A549 (cell line): ENCODE data around the gene CELSR1. TPM values are rescaled to one million over a fixed set of nuclear protein-coding genes. Genes with fewer than 3 reads are reported as not detected.

Experiments used
- ATAC-seq, 2 experiments: fragments of 200-7000 bp in 1 of 2; fragments of >200 bp in 1 of 2; cut with Nextera tagmentation in 1 of 2; cut with Tn5 transposase in 1 of 2; 3 replicates each; pipeline versions ENCODE4 v1.8.0 to v1.9.1; 2018 to 2020; ENCODE audit warnings: mild to moderate bottlenecking in 1 of 2, moderate library complexity in 1 of 2
- CTCF ChIA-PET: fragments of 300-600 bp; sonication (Branson Sonifier 250); formaldehyde crosslinking; extraction: SDS; loops from one replicate; lab custom pipeline; 2021; ENCODE audit warnings: antibody characterized with exemption, inconsistent platforms; lab: Yijun Ruan, JAX
- POLR2A ChIA-PET: fragments of 350-600 bp; formaldehyde crosslinking; extraction: SDS; loops from one replicate; lab custom pipeline; 2021; ENCODE audit warnings: antibody characterized with exemption, inconsistent platforms; lab: Yijun Ruan, JAX
- DNase-seq, 2 experiments: peaks; one replicate each; pipeline versions ENCODE4 v3.0.0 to v3.0.0-alpha.2; 2011 to 2016; ENCODE audit warnings: low read depth in 1 of 2, low spot score in 1 of 2
- FAIRE-seq: peaks from 2 replicates; lab custom pipeline; 2011; peaks lifted over from hg19 to GRCh38; lab: Jason Lieb, UNC
- H3K27ac ChIP-seq, 2 experiments: fragments of >200 bp; sonication (Bioruptor Twin); formaldehyde crosslinking; 3 replicates each; pipeline ENCODE4 v1.5.1; 2016 to 2017
- H3K4me1 ChIP-seq: fragments of >200 bp; sonication (Bioruptor Twin); formaldehyde crosslinking; 3 replicates; pipeline ENCODE4 v1.6.1; 2016
- H3K4me2 ChIP-seq: fragments of >200 bp; sonication (Bioruptor Twin); formaldehyde crosslinking; 3 replicates; pipeline ENCODE4 v1.6.1; 2016
- H3K4me3 ChIP-seq: fragments of >200 bp; sonication (Bioruptor Twin); formaldehyde crosslinking; 3 replicates; pipeline ENCODE4 v1.5.1; 2016
- H3K9me3 ChIP-seq: fragments of >200 bp; sonication (Bioruptor Twin); formaldehyde crosslinking; 3 replicates; pipeline ENCODE4 v1.6.1; 2016
- CBX2 ChIP-seq: fragments of 200-600 bp; sonication (generic); IDR thresholded peaks from 2 replicates; pipeline ENCODE4 v1.6.1; 2016; ENCODE audit warnings: low read depth, mild to moderate bottlenecking, borderline replicate concordance
- CEBPB ChIP-seq, 2 experiments: fragments of >200 bp in 1 of 2; sonication (Bioruptor Twin) in 1 of 2; formaldehyde crosslinking in 1 of 2; IDR thresholded peaks; 2 replicates each; pipeline ENCODE4 v1.6.1; 2012 to 2016
- EHF ChIP-seq: fragments of 250-450 bp; sonication (Bioruptor Pico); IDR thresholded peaks from 2 replicates; pipeline ENCODE4 v1.5.0; 2020; ENCODE audit warnings: mild to moderate bottlenecking
- ESRRA ChIP-seq: fragments of 150-350 bp; IDR thresholded peaks from 2 replicates; pipeline ENCODE4 v1.6.1; 2014; ENCODE audit warnings: mild to moderate bottlenecking, low read length, borderline replicate concordance
- FOSB ChIP-seq: fragments of 250-450 bp; sonication (Bioruptor Pico); IDR thresholded peaks from 2 replicates; pipeline ENCODE4 v1.5.0; 2020; ENCODE audit warnings: mild to moderate bottlenecking, moderate library complexity
- FOXS1 ChIP-seq: fragments of 250-450 bp; sonication (Bioruptor Pico); IDR thresholded peaks from 2 replicates; pipeline ENCODE4 v1.5.0; 2020; ENCODE audit warnings: mild to moderate bottlenecking, moderate library complexity
- GATA3 ChIP-seq: IDR thresholded peaks from 2 replicates; pipeline ENCODE4 v1.6.1; 2012; ENCODE audit warnings: borderline replicate concordance
- HDAC2 ChIP-seq: fragments of 200-600 bp; sonication (generic); IDR thresholded peaks from 2 replicates; pipeline ENCODE4 v1.6.1; 2016
- HOXB13 ChIP-seq: fragments of 250-450 bp; sonication (Bioruptor Pico); IDR thresholded peaks from 2 replicates; pipeline ENCODE4 v1.5.0; 2020; ENCODE audit warnings: low read depth, mild to moderate bottlenecking, moderate library complexity
- JUN ChIP-seq, 2 experiments: fragments of >200 bp; sonication (Bioruptor Twin); formaldehyde crosslinking; IDR thresholded peaks; 2 replicates in 1 of 2; 3 replicates in 1 of 2; pipeline ENCODE4 v1.6.1; 2016 to 2017
- JUNB ChIP-seq: fragments of >200 bp; sonication (Bioruptor Twin); formaldehyde crosslinking; IDR thresholded peaks from 2 replicates; pipeline ENCODE4 v1.6.1; 2016
- NFE2L2 ChIP-seq: fragments of 150-350 bp; conservative IDR thresholded peaks from 2 replicates; pipeline ENCODE4 v1.6.1; 2014; ENCODE audit warnings: low read length
- PHF8 ChIP-seq: fragments of 200-600 bp; sonication (generic); IDR thresholded peaks from 2 replicates; pipeline ENCODE4 v1.6.1; 2016; ENCODE audit warnings: low read depth, mild to moderate bottlenecking, antibody characterized with exemption, moderate library complexity, borderline replicate concordance
- POLR2A ChIP-seq: IDR thresholded peaks from 2 replicates; pipeline ENCODE4 v1.6.1; 2012; ENCODE audit warnings: mild to moderate bottlenecking, low read length
- RAD21 ChIP-seq, 2 experiments: fragments of >200 bp in 1 of 2; sonication (Bioruptor Twin) in 1 of 2; formaldehyde crosslinking in 1 of 2; IDR thresholded peaks in 1 of 2; conservative IDR thresholded peaks in 1 of 2; 2 replicates in 1 of 2; 3 replicates in 1 of 2; pipeline ENCODE4 v1.6.1; 2012 to 2018; ENCODE audit warnings: inconsistent platforms in 1 of 2
- RFX5 ChIP-seq: fragments of 450-650 bp; IDR thresholded peaks from 2 replicates; pipeline ENCODE4 v1.7.1; 2014; ENCODE audit warnings: antibody characterized with exemption, mild to moderate bottlenecking, moderate library complexity
- TFCP2L1 ChIP-seq: fragments of 250-450 bp; sonication (Bioruptor Pico); IDR thresholded peaks from 2 replicates; pipeline ENCODE4 v1.5.0; 2021; ENCODE audit warnings: mild to moderate bottlenecking
- ZSCAN20 ChIP-seq: fragments of 250-450 bp; sonication (Bioruptor Pico); IDR thresholded peaks from 2 replicates; pipeline ENCODE4 v1.8.0; 2022; ENCODE audit warnings: mild to moderate bottlenecking, moderate library complexity
- WGBS: methylation state at CpG from one replicate; pipeline ENCODE4 v1.1.6; 2017; ENCODE audit errors: missing lambda C conversion rate; 5-methylcytosine and 5-hydroxymethylcytosine counted together
- polyA plus RNA-seq, 4 experiments: library from polyadenylated mRNA; depleted of rRNA in 3 of 4; stranded (reverse); fragments of >200 nt; fragmentation: RNase III in 1 of 4; extraction: RNeasy Plus Mini Kit Qiagen cat#74134 plus additional on column Dnase treatment in 1 of 4; gene quantifications; 2 replicates in 3 of 4; 3 replicates in 1 of 4; pipeline ENCODE4 v1.2.3, GENCODE V29; 2011 to 2017
- TF ChIP-seq, protein P1 (sequence below): fragments of >200 bp; sonication (Bioruptor Twin); formaldehyde crosslinking; IDR thresholded peaks from 3 replicates; pipeline ENCODE4 v1.5.1; 2016
- TF ChIP-seq, protein P2 (sequence below): fragments of 250-450 bp; sonication (Bioruptor Pico); IDR thresholded peaks from 2 replicates; pipeline ENCODE4 v1.5.0; 2020; ENCODE audit warnings: low read depth, mild to moderate bottlenecking, moderate library complexity
- TF ChIP-seq, protein P3 (sequence below): fragments of 150-350 bp; IDR thresholded peaks from 2 replicates; pipeline ENCODE4 v1.6.1; 2014; ENCODE audit warnings: low read depth, mild to moderate bottlenecking, low read length
- TF ChIP-seq, protein P4 (sequence below): fragments of 200-600 bp; sonication (generic); IDR thresholded peaks from 2 replicates; pipeline ENCODE4 v1.6.1; 2016; ENCODE audit warnings: antibody characterized with exemption, mild to moderate bottlenecking, moderate library complexity
- TF ChIP-seq, protein P5 (sequence below): fragments of >200 bp; sonication (Bioruptor Twin); formaldehyde crosslinking; IDR thresholded peaks from 2 replicates; pipeline ENCODE4 v1.6.1; 2016

Gene CELSR1
- polyA plus RNA-seq, 2 of the 4 experiments (the other 2 are of a cell fraction), result 15.3 to 31.8 TPM

DNA sequence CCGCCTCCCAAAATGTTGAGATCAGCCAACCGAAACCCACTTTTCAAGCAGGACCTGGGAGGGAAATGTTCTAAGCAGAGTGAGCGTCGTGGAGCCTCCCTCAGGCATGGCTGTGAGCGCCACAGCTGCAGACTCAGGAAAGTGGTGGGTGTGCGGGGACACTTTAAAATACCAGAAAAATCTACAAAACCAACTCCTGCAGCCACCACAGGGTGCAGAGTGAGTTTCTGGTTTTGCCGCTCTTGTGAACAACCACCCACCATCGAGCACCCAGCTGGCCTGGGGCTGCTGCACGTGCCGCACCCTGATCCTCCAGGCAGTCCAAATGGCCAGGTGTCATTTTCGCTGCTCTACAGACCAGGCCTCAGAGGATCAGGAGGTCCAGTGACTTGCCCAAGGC is 46.9 kb downstream of the CELSR1 start:
- H3K4me3 ChIP-seq, result no peak overlapping the region
- H3K4me1 ChIP-seq, result peaks cover 38% of the 10 kb centered on the region
- ChIA-PET CTCF (no interaction called here), POLR2A (no interaction called here)
- no peak for ATAC-seq
- TF ChIP-seq CEBPB (IDR thresholded peaks at IDR 0.05) (no peak), POLR2A (no peak), NFE2L2 (no peak), HOXB13 (CRISPR knock-in tag) (no peak), GATA3 (no peak), RFX5 (no peak), EHF (CRISPR knock-in tag) (no peak), JUN (IDR thresholded peaks at IDR 0.05) (no peak), RAD21 (conservative IDR thresholded peaks at IDR 0.05 in 1 of 2, IDR thresholded peaks at IDR 0.05 in 1 of 2) (no peak)
- TF ChIP-seq, protein P1, sequence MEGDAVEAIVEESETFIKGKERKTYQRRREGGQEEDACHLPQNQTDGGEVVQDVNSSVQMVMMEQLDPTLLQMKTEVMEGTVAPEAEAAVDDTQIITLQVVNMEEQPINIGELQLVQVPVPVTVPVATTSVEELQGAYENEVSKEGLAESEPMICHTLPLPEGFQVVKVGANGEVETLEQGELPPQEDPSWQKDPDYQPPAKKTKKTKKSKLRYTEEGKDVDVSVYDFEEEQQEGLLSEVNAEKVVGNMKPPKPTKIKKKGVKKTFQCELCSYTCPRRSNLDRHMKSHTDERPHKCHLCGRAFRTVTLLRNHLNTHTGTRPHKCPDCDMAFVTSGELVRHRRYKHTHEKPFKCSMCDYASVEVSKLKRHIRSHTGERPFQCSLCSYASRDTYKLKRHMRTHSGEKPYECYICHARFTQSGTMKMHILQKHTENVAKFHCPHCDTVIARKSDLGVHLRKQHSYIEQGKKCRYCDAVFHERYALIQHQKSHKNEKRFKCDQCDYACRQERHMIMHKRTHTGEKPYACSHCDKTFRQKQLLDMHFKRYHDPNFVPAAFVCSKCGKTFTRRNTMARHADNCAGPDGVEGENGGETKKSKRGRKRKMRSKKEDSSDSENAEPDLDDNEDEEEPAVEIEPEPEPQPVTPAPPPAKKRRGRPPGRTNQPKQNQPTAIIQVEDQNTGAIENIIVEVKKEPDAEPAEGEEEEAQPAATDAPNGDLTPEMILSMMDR, result no peak
- TF ChIP-seq, protein P2, sequence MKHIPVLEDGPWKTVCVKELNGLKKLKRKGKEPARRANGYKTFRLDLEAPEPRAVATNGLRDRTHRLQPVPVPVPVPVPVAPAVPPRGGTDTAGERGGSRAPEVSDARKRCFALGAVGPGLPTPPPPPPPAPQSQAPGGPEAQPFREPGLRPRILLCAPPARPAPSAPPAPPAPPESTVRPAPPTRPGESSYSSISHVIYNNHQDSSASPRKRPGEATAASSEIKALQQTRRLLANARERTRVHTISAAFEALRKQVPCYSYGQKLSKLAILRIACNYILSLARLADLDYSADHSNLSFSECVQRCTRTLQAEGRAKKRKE (CRISPR knock-in tag), result no peak
- TF ChIP-seq, protein P3, sequence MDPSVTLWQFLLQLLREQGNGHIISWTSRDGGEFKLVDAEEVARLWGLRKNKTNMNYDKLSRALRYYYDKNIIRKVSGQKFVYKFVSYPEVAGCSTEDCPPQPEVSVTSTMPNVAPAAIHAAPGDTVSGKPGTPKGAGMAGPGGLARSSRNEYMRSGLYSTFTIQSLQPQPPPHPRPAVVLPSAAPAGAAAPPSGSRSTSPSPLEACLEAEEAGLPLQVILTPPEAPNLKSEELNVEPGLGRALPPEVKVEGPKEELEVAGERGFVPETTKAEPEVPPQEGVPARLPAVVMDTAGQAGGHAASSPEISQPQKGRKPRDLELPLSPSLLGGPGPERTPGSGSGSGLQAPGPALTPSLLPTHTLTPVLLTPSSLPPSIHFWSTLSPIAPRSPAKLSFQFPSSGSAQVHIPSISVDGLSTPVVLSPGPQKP, result no peak
- H3K27ac ChIP-seq, result peak overlapping the region in 1 of 2 experiments; percentile 98; a peak in 1 of 6 replicates
- no peak for FAIRE-seq
- DNase-seq, result no peak
- WGBS, result 87% methylated on average over 6 of the region's 11 CpGs
- H3K9me3 ChIP-seq, result no peaks in the 10 kb centered on the region
- H3K4me2 ChIP-seq, result no peak overlapping the region

DNA sequence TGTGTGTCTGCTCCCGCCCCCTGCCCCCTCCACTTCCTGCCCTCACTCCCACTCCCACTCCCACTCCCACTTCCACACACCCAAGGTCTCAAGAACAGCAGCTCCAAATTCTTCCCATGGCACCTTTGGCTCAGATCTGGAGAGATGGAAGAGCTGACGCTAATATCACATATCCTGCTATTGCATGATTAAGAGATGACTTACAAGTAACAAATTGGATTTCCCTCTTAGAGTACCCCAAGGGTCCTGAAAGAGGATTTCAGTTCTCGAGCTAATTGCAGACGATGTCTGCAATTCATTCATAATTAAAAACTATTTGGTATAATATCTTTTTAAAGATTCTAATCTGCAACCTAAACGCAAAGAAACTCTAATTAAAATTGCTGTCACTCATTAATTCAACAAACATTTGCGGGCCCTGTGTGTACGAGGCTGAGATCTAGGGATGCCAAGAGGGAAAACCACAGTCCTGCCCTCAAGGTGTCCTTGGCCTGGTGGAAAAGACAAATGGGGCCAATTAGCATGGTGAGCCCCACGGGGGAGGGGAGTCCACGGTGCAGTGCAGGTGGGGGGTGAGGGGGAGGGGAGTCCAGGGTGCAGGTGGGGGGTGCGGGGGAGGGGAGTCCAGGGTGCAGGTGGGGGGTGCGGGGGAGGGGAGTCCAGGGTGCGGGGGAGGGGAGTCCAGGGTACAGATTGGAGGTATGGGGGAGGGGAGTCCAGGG is 50.3 kb downstream of the CELSR1 start:
- ChIA-PET POLR2A (no interaction called here), CTCF (interaction anchor here (0.8 to 2.5 kb wide), 3 partner anchors 46 to 119 kb away, joined by 3 to 10 read pairs (median 8); no protein-coding TSS in a partner anchor)
- Histone ChIP-seq H3K4me1 (peaks cover 70% of the 10 kb centered on the region), H3K9me3 (no peaks in the 10 kb centered on the region), H3K4me2 (peak overlapping the region; percentile 82), H3K4me3 (no peak overlapping the region), H3K27ac (peak overlapping the region; percentile 96 to 98)
- WGBS, result 66% methylated on average over 7 of the region's 12 CpGs
- no peak for FAIRE-seq
- ATAC-seq, result no peak
- no peak for DNase-seq
- TF ChIP-seq JUNB (no peak), RFX5 (no peak), TFCP2L1 (no peak), ESRRA (no peak), CBX2 (no peak), PHF8 (no peak), NFE2L2 (no peak), FOXS1 (CRISPR knock-in tag) (no peak), HDAC2 (no peak), FOSB (CRISPR knock-in tag) (no peak), ZSCAN20 (no peak)
- TF ChIP-seq, protein P2 (CRISPR knock-in tag), result no peak
- TF ChIP-seq, protein P4, sequence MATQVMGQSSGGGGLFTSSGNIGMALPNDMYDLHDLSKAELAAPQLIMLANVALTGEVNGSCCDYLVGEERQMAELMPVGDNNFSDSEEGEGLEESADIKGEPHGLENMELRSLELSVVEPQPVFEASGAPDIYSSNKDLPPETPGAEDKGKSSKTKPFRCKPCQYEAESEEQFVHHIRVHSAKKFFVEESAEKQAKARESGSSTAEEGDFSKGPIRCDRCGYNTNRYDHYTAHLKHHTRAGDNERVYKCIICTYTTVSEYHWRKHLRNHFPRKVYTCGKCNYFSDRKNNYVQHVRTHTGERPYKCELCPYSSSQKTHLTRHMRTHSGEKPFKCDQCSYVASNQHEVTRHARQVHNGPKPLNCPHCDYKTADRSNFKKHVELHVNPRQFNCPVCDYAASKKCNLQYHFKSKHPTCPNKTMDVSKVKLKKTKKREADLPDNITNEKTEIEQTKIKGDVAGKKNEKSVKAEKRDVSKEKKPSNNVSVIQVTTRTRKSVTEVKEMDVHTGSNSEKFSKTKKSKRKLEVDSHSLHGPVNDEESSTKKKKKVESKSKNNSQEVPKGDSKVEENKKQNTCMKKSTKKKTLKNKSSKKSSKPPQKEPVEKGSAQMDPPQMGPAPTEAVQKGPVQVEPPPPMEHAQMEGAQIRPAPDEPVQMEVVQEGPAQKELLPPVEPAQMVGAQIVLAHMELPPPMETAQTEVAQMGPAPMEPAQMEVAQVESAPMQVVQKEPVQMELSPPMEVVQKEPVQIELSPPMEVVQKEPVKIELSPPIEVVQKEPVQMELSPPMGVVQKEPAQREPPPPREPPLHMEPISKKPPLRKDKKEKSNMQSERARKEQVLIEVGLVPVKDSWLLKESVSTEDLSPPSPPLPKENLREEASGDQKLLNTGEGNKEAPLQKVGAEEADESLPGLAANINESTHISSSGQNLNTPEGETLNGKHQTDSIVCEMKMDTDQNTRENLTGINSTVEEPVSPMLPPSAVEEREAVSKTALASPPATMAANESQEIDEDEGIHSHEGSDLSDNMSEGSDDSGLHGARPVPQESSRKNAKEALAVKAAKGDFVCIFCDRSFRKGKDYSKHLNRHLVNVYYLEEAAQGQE, result no peak
- TF ChIP-seq, protein P3, result no peak
- TF ChIP-seq, protein P1, result no peak
- TF ChIP-seq, protein P5, sequence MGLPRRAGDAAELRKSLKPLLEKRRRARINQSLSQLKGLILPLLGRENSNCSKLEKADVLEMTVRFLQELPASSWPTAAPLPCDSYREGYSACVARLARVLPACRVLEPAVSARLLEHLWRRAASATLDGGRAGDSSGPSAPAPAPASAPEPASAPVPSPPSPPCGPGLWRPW, result no peak
